Testis (tissue), 3 donors: ENCODE results near the gene PLA2G1B. TPM values are rescaled to one million over a fixed set of nuclear protein-coding genes. Genes with fewer than 3 reads are reported as not detected.

Experiments used
- DNase-seq: peaks from one replicate; pipeline ENCODE4 v3.0.0-alpha.2; 2019
- H3K27ac ChIP-seq, 2 donors: fragments of 200-600 bp; sonication (generic); one replicate each; pipeline ENCODE4 v1.5.1; 2019
- H3K27me3 ChIP-seq: fragments of 200-600 bp; sonication (generic); one replicate; pipeline ENCODE4 v1.5.1; 2019
- H3K36me3 ChIP-seq: fragments of 200-600 bp; sonication (generic); one replicate; pipeline ENCODE4 v1.5.1; 2017; ENCODE audit warnings: low read depth; ENCODE audit errors: missing control alignments
- H3K4me1 ChIP-seq: fragments of 200-600 bp; sonication (generic); one replicate; pipeline ENCODE4 v1.5.1; 2019
- H3K4me3 ChIP-seq, 2 donors: fragments of 200-600 bp; sonication (generic); one replicate each; pipeline ENCODE4 v1.5.1; 2017 to 2019
- H3K9me3 ChIP-seq: fragments of 200-600 bp; sonication (generic); one replicate; pipeline ENCODE4 v1.5.1; 2017
- CTCF ChIP-seq, 3 experiments: fragments of 450-650 bp in 2 of 3; fragments of 200-600 bp in 1 of 3; sonication (generic) in 1 of 3; IDR thresholded peaks; one replicate each; pipeline ENCODE4 v1.5.1; 2016 to 2019; ENCODE audit warnings: antibody characterized with exemption in 3 of 3, mild to moderate bottlenecking in 2 of 3, moderate library complexity in 1 of 3
- POLR2A ChIP-seq: fragments of 450-650 bp; IDR thresholded peaks from one replicate; pipeline ENCODE4 v1.6.1; 2017; ENCODE audit warnings: antibody characterized with exemption, mild to moderate bottlenecking, moderate library complexity
- WGBS, 2 donors: methylation state at CpG; one replicate each; pipeline ENCODE4 v1.1.5; 2018; 5-methylcytosine and 5-hydroxymethylcytosine counted together
- intact Hi-C: fragments of 100-400 bp; cut with DNase I; formaldehyde crosslinking; loops from one replicate; pipeline ENCODE4 v1.15.1; 2023; ENCODE audit warnings: low total_unique reads
- polyA plus RNA-seq: library from polyadenylated mRNA; stranded (reverse); fragments of 350-450 nt; fragmentation: Illumina TruSeq; extraction: RNeasy Lipid Tissue Mini Kit (QIAGEN cat#74804); gene quantifications from one replicate; pipeline ENCODE4 v1.2.3, GENCODE V29; 2014; ENCODE audit warnings: low read depth, low replicate concordance; ENCODE audit not compliant: insufficient read depth
- total RNA-seq, 2 donors: library from RNA; depleted of rRNA; stranded (reverse); fragments of >200 nt; gene quantifications; one replicate each; pipeline ENCODE4 v1.2.3, GENCODE V29; 2016

Gene PLA2G1B
- total and polyA plus RNA-seq, 3 donors from 2014 or later, result 0.94 to 3.6 TPM; not detected in 1

GRCh38 chr12:120356567-120357030, 29.0 kb upstream of the PLA2G1B start:
- 33 to 46% methylated on average over 13 of the region's 13 CpGs for WGBS, 2 donors
- H3K4me1 ChIP-seq, result peaks cover 5% of the 10 kb centered on the region
- H3K9me3 ChIP-seq, result no peaks in the 10 kb centered on the region
- no peak overlapping the region for H3K27ac ChIP-seq
- no peaks in the 10 kb centered on the region for H3K36me3 ChIP-seq
- peak; percentile 77 for DNase-seq
- no peak overlapping the region for H3K4me3 ChIP-seq
- intact Hi-C loops, result no loop called here
- TF ChIP-seq CTCF (IDR thresholded peaks at IDR 0.05) (peak; percentile 82 to 90 (median 84)), POLR2A (no peak)
- H3K27me3 ChIP-seq, result no peaks in the 10 kb centered on the region

- H3K36me3 ChIP-seq, result no peaks in the 10 kb centered on the region
- H3K4me3 ChIP-seq, result no peak overlapping the region
- no peak for DNase-seq
- TF ChIP-seq POLR2A, result no peak
- no peak for TF ChIP-seq CTCF (IDR thresholded peaks at IDR 0.05)
- no peaks in the 10 kb centered on the region for H3K9me3 ChIP-seq
- intact Hi-C loops, result no loop called here
- H3K4me1 ChIP-seq, result peaks cover 3% of the 10 kb centered on the region
- H3K27me3 ChIP-seq, result no peaks in the 10 kb centered on the region
- 92 to 95% methylated on average over 4 of the region's 4 CpGs for WGBS, 2 donors
- no peak overlapping the region for H3K27ac ChIP-seq
Observed at GRCh38 chr12:120353556-120354317, 26.2 kb upstream of the PLA2G1B start.

- intact Hi-C loops, result no loop called here
Observed at GRCh38 chr12:120353136-120353535, 25.6 kb upstream of the PLA2G1B start.

GRCh38 chr12:120352117-120352516, 24.5 kb upstream of the PLA2G1B start:
- Histone ChIP-seq H3K9me3 (no peaks in the 10 kb centered on the region), H3K27ac (no peak overlapping the region), H3K27me3 (no peaks in the 10 kb centered on the region), H3K4me3 (no peak overlapping the region), H3K36me3 (no peaks in the 10 kb centered on the region), H3K4me1 (peaks cover 3% of the 10 kb centered on the region)
- WGBS, 2 donors, result 75 to 85% methylated on average over 5 of the region's 5 CpGs
- no peak for DNase-seq
- TF ChIP-seq CTCF (IDR thresholded peaks at IDR 0.05) (no peak), POLR2A (no peak)
- intact Hi-C loops, result no loop called here

More at GRCh38 chr12:120353136-120353535, 25.6 kb upstream of the PLA2G1B start:
- no peak for DNase-seq
- Histone ChIP-seq H3K4me1 (peaks cover 3% of the 10 kb centered on the region), H3K4me3 (no peak overlapping the region), H3K36me3 (no peaks in the 10 kb centered on the region), H3K27ac (no peak overlapping the region), H3K27me3 (no peaks in the 10 kb centered on the region), H3K9me3 (no peaks in the 10 kb centered on the region)
- WGBS, 2 donors, result 95 to 99% methylated on average over 6 of the region's 6 CpGs
- TF ChIP-seq POLR2A, result no peak
- no peak for TF ChIP-seq CTCF (IDR thresholded peaks at IDR 0.05)
